ENCODE measurements around the gene ZNF682. TPM values are rescaled to one million over a fixed set of nuclear protein-coding genes. Genes with fewer than 3 reads are reported as not detected.

The ZNF682 gene
- total and polyA plus RNA-seq, 2 of the 13 experiments (the other 11 are each of a cell fraction or from before 2014, with no cell fraction given): 2.0 to 7.2 TPM

DNA sequence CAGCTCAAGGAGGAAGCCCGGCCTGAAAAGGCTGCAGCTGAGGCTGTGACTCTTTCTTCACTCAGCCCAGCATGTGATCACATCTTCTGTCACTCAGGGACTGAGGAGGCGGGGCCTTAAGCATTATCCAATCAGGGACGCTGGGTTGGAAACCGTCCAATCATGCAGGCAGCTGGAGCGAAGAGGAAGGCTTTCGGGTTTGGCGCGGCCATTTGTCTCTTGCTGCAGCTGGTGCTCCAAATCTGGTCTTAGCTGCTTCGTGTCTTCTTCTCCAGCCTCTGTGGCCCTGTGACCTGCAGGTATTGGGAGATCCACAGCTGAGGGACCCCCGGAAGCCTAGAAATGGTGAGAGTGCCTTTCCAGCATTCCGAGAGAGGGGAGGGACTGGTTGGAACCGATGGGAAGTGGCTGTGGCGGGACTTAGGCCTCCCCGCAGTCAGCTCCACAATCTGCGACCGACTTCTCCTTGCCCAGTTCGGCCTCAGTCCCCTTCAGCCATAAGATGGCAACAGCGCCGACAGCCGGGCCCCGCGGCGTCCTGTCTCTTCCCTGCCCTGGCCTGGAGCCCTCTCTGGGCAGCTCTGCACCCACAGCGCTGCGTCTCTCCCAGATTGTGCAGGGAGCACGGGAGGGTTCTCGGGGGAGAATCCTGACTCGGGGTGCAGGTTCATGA is 38.6 kb upstream of the ZNF682 start, which contains the start of gene ZNF90 (continued):
- TF ChIP-seq ZNF768 (CRISPR knock-in tag; IDR thresholded peaks at IDR 0.05) (no peak), ZFX (CRISPR knock-in tag; IDR thresholded peaks at IDR 0.05; ENCODE audit: low read depth) (peak; percentile 71), TFDP2 (CRISPR knock-in tag; IDR thresholded peaks at IDR 0.05) (peak; percentile 78), NFE2 (CRISPR knock-in tag; IDR thresholded peaks at IDR 0.05) (no peak), TBX3 (IDR thresholded peaks at IDR 0.05; ENCODE audit: borderline replicate concordance) (no peak), ZNF441 (CRISPR knock-in tag; IDR thresholded peaks at IDR 0.05; ENCODE audit: borderline replicate concordance) (no peak), GZF1 (CRISPR knock-in tag; IDR thresholded peaks at IDR 0.05) (no peak), ZZZ3 (CRISPR knock-in tag; IDR thresholded peaks at IDR 0.05; ENCODE audit: borderline replicate concordance) (no peak), ZNF709 (CRISPR knock-in tag; IDR thresholded peaks at IDR 0.05) (no peak), TARDBP (CRISPR knock-in tag; IDR thresholded peaks at IDR 0.05) (no peak), MXI1 (IDR thresholded peaks at IDR 0.05; ENCODE audit: borderline replicate concordance, low read depth, low read length) (no peak), ZBTB40 (IDR thresholded peaks at IDR 0.05) (no peak), ZBTB40 (CRISPR knock-in tag; IDR thresholded peaks at IDR 0.05) (0 out of 2 replicates have a peak, but pooled peaks have one; percentile 24), TEAD2 (CRISPR knock-in tag; IDR thresholded peaks at IDR 0.05) (no peak), TBX2 (CRISPR knock-in tag; IDR thresholded peaks at IDR 0.05; ENCODE audit: borderline replicate concordance) (0 out of 2 replicates have a peak, but pooled peaks have one; percentile 20), GTF3A (CRISPR knock-in tag; conservative IDR thresholded peaks at IDR 0.05) (no peak)
- TF ChIP-seq, protein P1, sequence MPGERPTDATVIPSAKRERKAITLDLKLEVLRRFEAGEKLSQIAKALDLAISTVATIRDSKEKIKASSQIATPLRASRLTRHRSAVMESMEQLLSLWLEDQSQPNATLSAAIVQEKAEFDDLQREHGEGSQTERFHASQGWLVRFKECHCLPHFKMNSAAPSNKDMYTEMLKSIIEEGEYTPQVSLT (CRISPR knock-in tag; IDR thresholded peaks at IDR 0.05; ENCODE audit: borderline replicate concordance, low read depth): no peak
- TF ChIP-seq, protein P2, sequence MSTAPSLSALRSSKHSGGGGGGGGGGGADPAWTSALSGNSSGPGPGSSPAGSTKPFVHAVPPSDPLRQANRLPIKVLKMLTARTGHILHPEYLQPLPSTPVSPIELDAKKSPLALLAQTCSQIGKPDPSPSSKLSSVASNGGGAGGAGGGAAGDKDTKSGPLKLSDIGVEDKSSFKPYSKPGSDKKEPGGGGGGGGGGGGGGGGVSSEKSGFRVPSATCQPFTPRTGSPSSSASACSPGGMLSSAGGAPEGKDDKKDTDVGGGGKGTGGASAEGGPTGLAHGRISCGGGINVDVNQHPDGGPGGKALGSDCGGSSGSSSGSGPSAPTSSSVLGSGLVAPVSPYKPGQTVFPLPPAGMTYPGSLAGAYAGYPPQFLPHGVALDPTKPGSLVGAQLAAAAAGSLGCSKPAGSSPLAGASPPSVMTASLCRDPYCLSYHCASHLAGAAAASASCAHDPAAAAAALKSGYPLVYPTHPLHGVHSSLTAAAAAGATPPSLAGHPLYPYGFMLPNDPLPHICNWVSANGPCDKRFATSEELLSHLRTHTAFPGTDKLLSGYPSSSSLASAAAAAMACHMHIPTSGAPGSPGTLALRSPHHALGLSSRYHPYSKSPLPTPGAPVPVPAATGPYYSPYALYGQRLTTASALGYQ (CRISPR knock-in tag; IDR thresholded peaks at IDR 0.05): no peak

Measured in HepG2 (cell line).